ENCODE data around the gene GDA. TPM values are rescaled to one million over a fixed set of nuclear protein-coding genes. Genes with fewer than 3 reads are reported as not detected.

Gene GDA
- total and polyA plus RNA-seq, 2 of the 8 experiments (the other 6 are each of a cell fraction or from before 2014, with no cell fraction given): 0.35 to 3.0 TPM

- WGBS, 2 experiments (ENCODE audit: extremely low coverage in 1 of 2, insufficient coverage in 1 of 2, insufficient read length in 1 of 2, insufficient replicate concordance in 2 of 2, low coverage in 1 of 2, low lambda C conversion rate in 2 of 2, missing lambda C conversion rate in 1 of 2): 88% methylated on average over 2 of the region's 2 CpGs; no CpG with 5 or more reads in 1 of the 2 experiments
- Histone ChIP-seq H3K23ac (ENCODE audit: insufficient read length) (no peak overlapping the region), H3K4me1 (replicated peaks in 1 of 4; ENCODE audit: control insufficient read depth in 3 of 4, insufficient read depth in 4 of 4, low read length in 3 of 4) (no peaks in the 10 kb centered on the region), H3K14ac (ENCODE audit: insufficient read length) (no peak overlapping the region), H3K18ac (ENCODE audit: extremely low read depth, low read length) (no peak overlapping the region), H3K4ac (replicated peaks; ENCODE audit: insufficient read length, low read depth, low read length) (no peak overlapping the region), H2BK12ac (ENCODE audit: low read depth, low read length) (no peak overlapping the region), H4K20me1 (replicated peaks in 1 of 2; ENCODE audit: control insufficient read depth in 1 of 2, insufficient read depth in 2 of 2, low read length in 2 of 2) (no peaks in the 10 kb centered on the region), H3K79me2 (ENCODE audit: control insufficient read depth in 1 of 2, insufficient read depth in 2 of 2, low read length in 2 of 2) (no peaks in the 10 kb centered on the region), H3K4me2 (ENCODE audit: insufficient read depth in 1 of 2, low read depth in 2 of 2, low read length in 2 of 2) (no peak overlapping the region), H3K79me1 (ENCODE audit: low read depth, low read length) (no peaks in the 10 kb centered on the region), H4K8ac (ENCODE audit: extremely low read depth, insufficient read depth, low read length) (no peak overlapping the region), H3K9ac (replicated peaks in 1 of 4; ENCODE audit: extremely low read depth in 1 of 4, low read depth in 3 of 4, low read length in 3 of 4) (no peak overlapping the region), H3K23me2 (ENCODE audit: low read depth, low read length) (no peaks in the 10 kb centered on the region), H4K5ac (ENCODE audit: insufficient read length, low read depth, low read length) (no peak overlapping the region), H3K56ac (replicated peaks; ENCODE audit: insufficient read length, low read depth, low read length) (no peak overlapping the region), H3K36me3 (ENCODE audit: control insufficient read depth in 2 of 4, insufficient read depth in 4 of 4, low read length in 3 of 4) (no peaks in the 10 kb centered on the region), H2BK20ac (ENCODE audit: low read length) (no peak overlapping the region), H2BK120ac (replicated peaks; ENCODE audit: low read depth, low read length) (no peak overlapping the region), H3K27me3 (replicated peaks in 1 of 4; ENCODE audit: control insufficient read depth in 3 of 4, extremely low read depth in 1 of 4, insufficient read depth in 3 of 4, low read length in 3 of 4) (no peaks in the 10 kb centered on the region), H3K27ac (ENCODE audit: low read depth, low read length) (no peak overlapping the region), H2AK5ac (ENCODE audit: low read depth, low read length) (no peak overlapping the region), H3K9me3 (ENCODE audit: insufficient read depth in 2 of 2, low read depth in 1 of 2, low read length in 1 of 2) (0 out of 4 replicates have a peak, but pooled peaks cover 0 to 3% of the 10 kb centered on the region in 2 experiments), H2AFZ (ENCODE audit: low read length) (0 out of 2 replicates have a peak overlapping the region, but pooled peaks have one; percentile 24), H4K91ac (replicated peaks; ENCODE audit: insufficient read length, low read length) (no peak overlapping the region), H3K4me3 (ENCODE audit: extremely low read depth in 1 of 4, insufficient read depth in 2 of 4, low read depth in 3 of 4, low read length in 4 of 4) (no peak overlapping the region), H2BK5ac (ENCODE audit: low read depth, low read length) (no peak overlapping the region), H2BK15ac (ENCODE audit: low read length) (no peak overlapping the region)
- peak; percentile 48 for FAIRE-seq
- TF ChIP-seq RAD21 (IDR thresholded peaks at IDR 0.05 in 1 of 2, conservative IDR thresholded peaks at IDR 0.05 in 1 of 2; ENCODE audit: low read depth in 2 of 2, low read length in 2 of 2) (peak in 1 of 2 experiments; percentile 28; a peak in 2 of 4 replicates), GTF2F1 (IDR thresholded peaks at IDR 0.05; ENCODE audit: borderline replicate concordance, low read depth, low read length) (no peak), EZH2 (IDR thresholded peaks at IDR 0.05; ENCODE audit: low read depth, low read length, severe bottlenecking) (no peak), KDM1A (IDR thresholded peaks at IDR 0.05; ENCODE audit: borderline replicate concordance, low read length) (no peak), SIX5 (IDR thresholded peaks at IDR 0.05; ENCODE audit: low read depth, low read length) (no peak), FOSL1 (IDR thresholded peaks at IDR 0.05; ENCODE audit: insufficient read depth, low read depth, low read length) (no peak), RNF2 (IDR thresholded peaks at IDR 0.05; ENCODE audit: borderline replicate concordance, low read depth, low read length, missing control alignments, poor library complexity, severe bottlenecking) (no peak)
- TF ChIP-seq, protein P1, sequence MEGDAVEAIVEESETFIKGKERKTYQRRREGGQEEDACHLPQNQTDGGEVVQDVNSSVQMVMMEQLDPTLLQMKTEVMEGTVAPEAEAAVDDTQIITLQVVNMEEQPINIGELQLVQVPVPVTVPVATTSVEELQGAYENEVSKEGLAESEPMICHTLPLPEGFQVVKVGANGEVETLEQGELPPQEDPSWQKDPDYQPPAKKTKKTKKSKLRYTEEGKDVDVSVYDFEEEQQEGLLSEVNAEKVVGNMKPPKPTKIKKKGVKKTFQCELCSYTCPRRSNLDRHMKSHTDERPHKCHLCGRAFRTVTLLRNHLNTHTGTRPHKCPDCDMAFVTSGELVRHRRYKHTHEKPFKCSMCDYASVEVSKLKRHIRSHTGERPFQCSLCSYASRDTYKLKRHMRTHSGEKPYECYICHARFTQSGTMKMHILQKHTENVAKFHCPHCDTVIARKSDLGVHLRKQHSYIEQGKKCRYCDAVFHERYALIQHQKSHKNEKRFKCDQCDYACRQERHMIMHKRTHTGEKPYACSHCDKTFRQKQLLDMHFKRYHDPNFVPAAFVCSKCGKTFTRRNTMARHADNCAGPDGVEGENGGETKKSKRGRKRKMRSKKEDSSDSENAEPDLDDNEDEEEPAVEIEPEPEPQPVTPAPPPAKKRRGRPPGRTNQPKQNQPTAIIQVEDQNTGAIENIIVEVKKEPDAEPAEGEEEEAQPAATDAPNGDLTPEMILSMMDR (IDR thresholded peaks at IDR 0.05; ENCODE audit: control extremely low read depth in 1 of 3, insufficient read depth in 1 of 3, low read depth in 1 of 3, low read length in 3 of 3): peak in 2 of 3 experiments; percentile 19 to 37; a peak in 2 of 4 replicates
- DNase-seq (ENCODE audit: low read depth in 1 of 2, low spot score in 2 of 2): no peak
- CTCF ChIA-PET (ENCODE audit: partially characterized antibody): interaction anchor here (0.5 to 4.2 kb wide), 22 partner anchors 9 to 459 kb away, joined by 3 to 26 read pairs (median 4); no protein-coding TSS in a partner anchor
- POLR2A ChIA-PET (ENCODE audit: partially characterized antibody): interaction anchor here (1.0 kb wide), 1 partner anchor 61 kb away, joined by 3 read pairs; no protein-coding TSS in a partner anchor
These were observed 143.0 kb downstream of the GDA start for GRCh38 chr9:72292256-72292682.
